Heart right ventricle (tissue), 16 donors: Measurements from ENCODE around the gene YPEL2. TPM values are rescaled to one million over a fixed set of nuclear protein-coding genes. Genes with fewer than 3 reads are reported as not detected.

Experiments used
- ATAC-seq, 8 donors: fragments of 200-7000 bp; cut with Tn5 transposase; one replicate each; pipeline ENCODE4 v1.9.1; 2020; ENCODE audit warnings: mild to moderate bottlenecking in 8 of 8, moderate library complexity in 8 of 8, moderate number of reproducible peaks in 1 of 8
- DNase-seq, 2 donors: peaks; one replicate each; pipeline ENCODE4 v3.0.0-alpha.2; 2020
- H3K27ac ChIP-seq, 10 donors: fragments of 200-600 bp; sonication (generic) in 2 of 10; one replicate each; pipeline versions ENCODE4 v1.5.0 to v1.8.0; 2020 to 2022; ENCODE audit warnings: mild to moderate bottlenecking in 3 of 10
- H3K27me3 ChIP-seq, 7 donors: fragments of 200-600 bp; one replicate each; pipeline ENCODE4 v1.8.0; 2021 to 2022; ENCODE audit warnings: mild to moderate bottlenecking in 2 of 7
- H3K36me3 ChIP-seq, 9 donors: fragments of 200-600 bp; sonication (generic) in 1 of 9; one replicate each; pipeline versions ENCODE4 v1.5.0 to v1.8.0; 2020 to 2022; ENCODE audit warnings: mild to moderate bottlenecking in 2 of 9
- H3K4me1 ChIP-seq, 9 donors: fragments of 200-600 bp; sonication (generic) in 1 of 9; one replicate each; pipeline versions ENCODE4 v1.5.0 to v1.8.0; 2020 to 2022; ENCODE audit warnings: mild to moderate bottlenecking in 4 of 9
- H3K4me3 ChIP-seq, 10 donors: fragments of 200-600 bp; sonication (generic) in 2 of 10; one replicate each; pipeline versions ENCODE4 v1.5.0 to v1.8.0; 2020 to 2022; ENCODE audit warnings: mild to moderate bottlenecking in 7 of 10, moderate library complexity in 2 of 10
- H3K9me3 ChIP-seq, 11 donors: fragments of 200-600 bp in 10 of 11; sonication (generic) in 2 of 11; one replicate each; pipeline versions ENCODE4 v1.5.0 to v1.8.0; 2013 to 2022; ENCODE audit warnings: mild to moderate bottlenecking in 2 of 11, control low read depth in 1 of 11, moderate library complexity in 1 of 11
- CTCF ChIP-seq, 9 donors: fragments of 200-600 bp; sonication (generic) in 2 of 9; IDR thresholded peaks; one replicate each; pipeline versions ENCODE4 v1.5.0 to v1.8.0; 2021 to 2022; ENCODE audit warnings: antibody characterized with exemption in 9 of 9, mild to moderate bottlenecking in 5 of 9, moderate library complexity in 1 of 9
- WGBS, 2 donors: extraction: QIAGEN DNeasy Blood & Tissue Kit; methylation state at CpG; one replicate each; pipeline ENCODE4 v1.1.7; 2013; ENCODE audit warnings: inconsistent platforms in 1 of 2; 5-methylcytosine and 5-hydroxymethylcytosine counted together
- intact Hi-C, 10 donors: fragments of 100-400 bp; cut with DNase I; formaldehyde crosslinking; loops; one replicate each; pipeline versions ENCODE4 v1.11.1 to v1.14.2; 2022
- polyA plus RNA-seq, 2 donors: library from polyadenylated mRNA; stranded (reverse); fragments of 200-250 nt; gene quantifications; one replicate each; pipeline ENCODE4 v1.2.3, GENCODE V29; 2013
- total RNA-seq, 10 donors: library from RNA; stranded (reverse); fragmentation: NEBNext Ultra II Directional in 3 of 10; extraction: Animal tissue kit (Norgen Biotek cat#: 25700) in 3 of 10; gene quantifications; one replicate each; pipeline versions ENCODE4 v1.2.1 to v1.2.4, GENCODE V29; 2021 to 2023
- donor health status: Arrhythmogenic right ventricular cardiomyopathy.
- donor health status: ischemic (EF 13 %, LVEDD 7.1; RV severe dilation, severe dysfunction).
- donor health status: healthy with polysubstance abuse.
- donor health status: DM: no; HTN: yes; CAD: no.
- donor health status: DM: no; HTN: no; CAD: no.
- donor health status: ischemic (EF 25% LVEDD 6.9; RV normal size, moderate dysfunction).
- donor health status: ischemic (EF 25% LVEDD 5.7; RV mildly dilated, moderate dysfunction).
- donor health status: healthy.
- donor health status: DM: yes; HTN: yes; CAD: no.
- donor health status: Ischemic cardiomyopathy.
- donor health status: ischemic (EF 35%, LVEDD 5.7; RV mildly dilated, moderate dysfunction).
- donor health status: nonischemic (EF 11% LVEDD 7.7; RV severe dilation, severe dysfunction).
- donor health status: DM: yes; HTN: yes; CAD: no.
- donor health status: PGD.
- donor health status: ischemic (EF 29% LVEDD 5.4; RV normal size, mild dysfunction).
- donor health status: nonischemic (EF 23%, LVEDD 6.1; RV moderate dilation, normal function).

YPEL2 gene
- total and polyA plus RNA-seq, 12 donors, result 5.0 to 57.1 (median 36.5) TPM

- DNase-seq (no peak), ATAC-seq (no peak)
- Histone ChIP-seq H3K4me1 (peaks cover 6 to 46% (median 30%) of the 10 kb centered on the region in 9 donors), H3K27me3 (no peaks in the 10 kb centered on the region), H3K9me3 (no peaks in the 10 kb centered on the region), H3K4me3 (no peak overlapping the region), H3K36me3 (no peaks in the 10 kb centered on the region), H3K27ac (no peak overlapping the region)
- no peak for TF ChIP-seq CTCF (IDR thresholded peaks at IDR 0.05)
- intact Hi-C loops, result no loop called here
- 42 to 52% methylated on average over 4 of the region's 4 CpGs for WGBS, 2 donors
These were observed 87.3 kb downstream of the YPEL2 start for GRCh38 chr17:59418732-59419166.

DNA sequence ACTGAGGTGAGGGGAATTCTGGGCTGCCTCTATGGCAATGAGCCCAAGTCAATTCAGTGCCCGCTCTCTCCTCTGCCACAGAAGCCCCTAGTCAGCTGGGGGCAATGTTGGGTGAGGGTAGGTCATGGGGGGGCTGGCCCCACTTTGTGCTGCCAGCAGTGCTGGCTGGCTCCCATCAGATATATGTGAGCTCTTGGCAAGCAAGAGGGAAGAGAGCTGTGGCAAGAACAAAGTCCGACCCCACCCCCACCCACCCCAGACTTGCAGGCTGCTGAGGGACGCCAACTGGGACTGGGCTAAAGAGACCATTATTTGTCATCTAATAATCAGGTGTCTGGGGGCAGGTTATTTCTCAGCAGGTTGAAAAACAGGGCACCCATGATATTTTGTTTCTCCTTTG, 89.4 kb downstream of the YPEL2 start:
- peak overlapping the region in 4 of 10 donors; percentile 46 to 98 (median 94) for H3K27ac ChIP-seq
- H3K9me3 ChIP-seq, result no peaks in the 10 kb centered on the region
- H3K4me3 ChIP-seq, result no peak overlapping the region
- no peaks in the 10 kb centered on the region for H3K36me3 ChIP-seq
- H3K27me3 ChIP-seq, result no peaks in the 10 kb centered on the region
- 53 to 67% methylated on average over 3 of the region's 3 CpGs for WGBS, 2 donors
- DNase-seq (no peak), ATAC-seq (no peak)
- no peak for TF ChIP-seq CTCF (IDR thresholded peaks at IDR 0.05)
- H3K4me1 ChIP-seq, result peaks cover 18 to 55% (median 43%) of the 10 kb centered on the region in 9 donors
- intact Hi-C loops, result loop anchor here in 7 of 10 donors (5.0 to 10.0 kb wide), 7 partner anchors 34 to 89 kb away; partner anchors contain the start of gene YPEL2 (in 4 of the 7)

- WGBS, 2 donors, result 54 to 68% methylated on average over 6 of the region's 6 CpGs
- H3K9me3 ChIP-seq, result no peaks in the 10 kb centered on the region
These were observed 90.3 kb downstream of the YPEL2 start for GRCh38 chr17:59421722-59422121.

DNA sequence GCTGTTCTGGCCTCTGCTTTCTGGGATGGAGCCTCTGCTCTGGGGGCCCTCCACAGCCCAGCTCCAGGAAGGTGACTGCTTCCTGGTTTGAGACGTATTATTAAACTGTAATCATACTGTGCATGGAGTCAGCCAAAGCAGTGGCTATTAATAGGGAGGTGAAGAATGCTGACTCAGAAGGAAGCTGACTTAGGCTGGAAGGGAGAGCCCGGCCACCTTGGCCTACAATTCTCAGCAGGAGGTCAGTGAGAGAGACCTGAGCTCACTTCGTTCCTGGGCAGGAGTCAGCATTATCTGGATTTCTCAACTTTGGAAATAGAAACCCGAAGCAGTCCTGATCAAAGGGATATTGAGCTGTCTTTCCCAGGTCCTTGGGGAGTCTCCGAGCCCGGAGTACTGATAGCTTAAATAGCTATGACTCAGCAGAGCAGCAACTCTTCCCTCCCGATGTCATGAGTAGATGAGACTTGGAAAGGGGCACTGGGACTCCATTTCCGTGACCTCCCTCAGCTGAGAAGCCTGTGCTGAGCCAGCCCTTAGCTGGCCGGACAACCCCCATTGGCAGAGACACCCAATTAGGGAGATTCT, 91.8 kb downstream of the YPEL2 start:
- ATAC-seq (peak; percentile 62 to 84 (median 68)), DNase-seq (peak; percentile 19 to 66)
- TF ChIP-seq CTCF (IDR thresholded peaks at IDR 0.05), result no peak
- Histone ChIP-seq H3K9me3 (no peaks in the 10 kb centered on the region), H3K27me3 (no peaks in the 10 kb centered on the region), H3K4me1 (peaks cover 28 to 75% (median 64%) of the 10 kb centered on the region in 9 donors), H3K4me3 (no peak overlapping the region), H3K27ac (peak overlapping the region; percentile 75 to 98 (median 93)), H3K36me3 (no peaks in the 10 kb centered on the region)
- intact Hi-C loops, result loop anchor here in 7 of 10 donors (5.0 to 10.0 kb wide), 7 partner anchors 36 to 91 kb away; partner anchors contain the start of gene YPEL2 (in 4 of the 7)
- WGBS, 2 donors, result 16 to 23% methylated on average over 9 of the region's 9 CpGs

More at GRCh38 chr17:59421722-59422121, 90.3 kb downstream of the YPEL2 start:
- Histone ChIP-seq H3K4me1 (peaks cover 20 to 60% (median 49%) of the 10 kb centered on the region in 9 donors), H3K27ac (peak overlapping the region in 7 of 10 donors; percentile 46 to 98 (median 93)), H3K36me3 (no peaks in the 10 kb centered on the region), H3K27me3 (no peaks in the 10 kb centered on the region), H3K4me3 (no peak overlapping the region)
- intact Hi-C loops, result loop anchor here in 7 of 10 donors (5.0 to 10.0 kb wide), 7 partner anchors 34 to 89 kb away; partner anchors contain the start of gene YPEL2 (in 4 of the 7)
- ATAC-seq (no peak), DNase-seq (no peak)
- no peak for TF ChIP-seq CTCF (IDR thresholded peaks at IDR 0.05)
